Stimulated activated naive CD4-positive, alpha-beta T cell (primary cell): ENCODE measurements around the gene TPPP2.

ENCODE experiments used
- DNase-seq, 6 experiments: peaks; one replicate each; lab custom pipeline; 2025; lab: John Stamatoyannopoulos, UW

Gene TPPP2

GRCh38 chr14:21057803-21058675 lies 28.0 kb downstream of the TPPP2 start, which contains the start of gene RNASE8:
RNASE8 (plus strand) TSS chr14:21057822; CDS start chr14:21057893, 71 bp downstream.
- no peak for DNase-seq

GRCh38 chr14:21058903-21059302 lies 28.9 kb downstream of the TPPP2 start:
- DNase-seq = no peak

- no peak for DNase-seq
Observed at GRCh38 chr14:21059842-21060613, 30.0 kb downstream of the TPPP2 start.

- DNase-seq = no peak
Observed at GRCh38 chr14:21060614-21061346, 30.8 kb downstream of the TPPP2 start.

GRCh38 chr14:21061347-21061668 lies 31.3 kb downstream of the TPPP2 start:
- no peak for DNase-seq

DNA sequence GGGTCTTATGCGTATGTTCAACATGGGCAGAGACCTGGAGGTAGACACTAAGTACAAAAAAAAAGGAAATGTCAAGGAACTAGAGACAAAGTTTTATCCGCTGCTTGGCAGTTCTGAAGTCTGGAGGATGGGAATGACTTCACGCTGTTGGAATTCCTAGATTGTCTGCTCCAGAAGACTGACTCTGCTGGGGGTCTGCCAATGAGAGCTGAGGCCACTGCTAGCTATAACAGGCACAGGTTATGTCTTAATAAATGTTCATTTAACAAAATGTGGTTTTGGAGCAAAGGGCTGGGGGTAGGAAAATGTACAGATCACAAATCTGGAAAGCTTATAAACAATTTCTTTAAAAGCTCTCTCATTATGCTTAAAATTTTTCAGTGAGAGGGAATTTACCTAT lies 33.5 kb downstream of the TPPP2 start:
- no peak for DNase-seq

- peak in 2 of 6 experiments; percentile 11 for DNase-seq
Observed at GRCh38 chr14:21066882-21067502, 37.0 kb downstream of the TPPP2 start.

- DNase-seq = peak; percentile 32 to 54 (median 38)
Observed at GRCh38 chr14:21068521-21069387, 38.7 kb downstream of the TPPP2 start.

- peak in 4 of 6 experiments; percentile 4 to 38 (median 24) for DNase-seq
Observed at GRCh38 chr14:21069388-21070082, 39.5 kb downstream of the TPPP2 start.

DNA sequence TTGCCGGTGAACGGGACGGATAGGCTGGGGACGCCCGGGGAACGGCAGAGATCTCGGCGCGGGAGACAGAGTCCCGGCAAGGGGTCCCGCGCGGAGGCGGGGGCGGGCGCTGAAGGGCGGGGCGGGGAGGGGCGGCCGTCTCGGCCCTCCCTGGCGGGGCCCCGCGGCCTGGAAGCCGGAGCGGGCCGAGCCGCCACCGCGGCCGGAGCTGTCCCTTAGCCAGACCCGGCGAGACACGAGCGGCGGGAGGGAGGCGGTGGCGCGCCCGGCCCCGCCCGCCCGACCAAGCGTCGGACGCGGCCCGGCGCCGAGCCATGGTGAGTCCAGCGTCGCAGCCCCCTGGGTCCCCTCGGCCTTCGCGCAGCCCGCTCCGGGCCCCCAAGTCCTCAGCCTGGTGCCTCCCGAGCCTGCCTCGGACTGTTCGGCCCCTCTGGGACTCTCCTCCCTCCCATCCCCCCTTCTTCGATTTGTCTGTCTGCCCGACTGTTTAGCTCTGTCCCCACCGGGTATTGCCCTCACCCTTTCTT lies 40.1 kb downstream of the TPPP2 start, which contains the start of gene ARHGEF40:
TSS of gene ARHGEF40 (plus strand) at position 222 of the 527 bp plus-strand sequence. CDS start at position 315, 93 bp downstream.
- peak in 2 of 6 experiments; percentile 12 to 32 for DNase-seq

- DNase-seq = peak in 2 of 6 experiments; percentile 41 to 52
Observed at GRCh38 chr14:21070610-21071224, 40.7 kb downstream of the TPPP2 start.

- DNase-seq = peak in 5 of 6 experiments; percentile 5 to 52 (median 36)
Observed at GRCh38 chr14:21071225-21072030, 41.4 kb downstream of the TPPP2 start.

- DNase-seq = no peak
Observed at GRCh38 chr14:21072031-21072473, 42.0 kb downstream of the TPPP2 start.

- DNase-seq = no peak
Observed at GRCh38 chr14:21072781-21073339, 42.8 kb downstream of the TPPP2 start.

DNA sequence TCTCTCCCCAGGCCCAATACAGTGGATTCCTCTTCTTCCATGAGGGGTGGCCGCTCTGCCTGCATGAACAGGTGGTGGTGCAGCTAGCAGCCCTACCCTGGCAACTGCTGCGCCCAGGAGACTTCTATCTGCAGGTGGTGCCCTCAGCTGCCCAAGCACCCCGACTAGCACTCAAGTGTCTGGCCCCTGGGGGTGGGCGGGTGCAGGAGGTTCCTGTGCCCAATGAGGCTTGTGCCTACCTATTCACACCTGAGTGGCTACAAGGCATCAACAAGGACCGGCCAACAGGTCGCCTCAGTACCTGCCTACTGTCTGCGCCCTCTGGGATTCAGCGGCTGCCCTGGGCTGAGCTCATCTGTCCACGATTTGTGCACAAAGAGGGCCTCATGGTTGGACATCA lies 43.9 kb downstream of the TPPP2 start:
- no peak for DNase-seq

DNA sequence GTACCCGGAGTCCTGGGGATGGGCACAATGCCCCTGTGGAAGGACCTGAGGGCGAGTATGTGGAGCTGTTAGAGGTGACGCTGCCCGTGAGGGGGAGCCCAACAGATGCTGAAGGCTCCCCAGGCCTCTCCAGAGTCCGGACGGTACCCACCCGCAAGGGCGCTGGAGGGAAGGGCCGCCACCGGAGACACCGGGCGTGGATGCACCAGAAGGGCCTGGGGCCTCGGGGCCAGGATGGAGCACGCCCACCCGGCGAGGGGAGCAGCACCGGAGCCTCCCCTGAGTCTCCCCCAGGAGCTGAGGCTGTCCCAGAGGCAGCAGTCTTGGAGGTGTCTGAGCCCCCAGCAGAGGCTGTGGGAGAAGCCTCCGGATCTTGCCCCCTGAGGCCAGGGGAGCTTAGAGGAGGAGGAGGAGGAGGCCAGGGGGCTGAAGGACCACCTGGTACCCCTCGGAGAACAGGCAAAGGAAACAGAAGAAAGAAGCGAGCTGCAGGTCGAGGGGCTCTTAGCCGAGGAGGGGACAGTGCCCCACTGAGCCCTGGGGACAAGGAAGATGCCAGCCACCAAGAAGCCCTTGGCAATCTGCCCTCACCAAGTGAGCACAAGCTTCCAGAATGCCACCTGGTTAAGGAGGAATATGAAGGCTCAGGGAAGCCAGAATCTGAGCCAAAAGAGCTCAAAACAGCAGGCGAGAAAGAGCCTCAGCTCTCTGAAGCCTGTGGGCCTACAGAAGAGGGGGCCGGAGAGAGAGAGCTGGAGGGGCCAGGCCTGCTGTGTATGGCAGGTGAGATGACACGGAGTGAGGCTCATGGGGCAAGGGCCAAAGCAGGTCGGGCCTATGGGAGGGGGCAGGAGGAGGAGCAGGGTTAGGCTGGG lies 44.6 kb downstream of the TPPP2 start:
- DNase-seq = no peak
